Measurements from ENCODE around the gene ZNF532. TPM values are rescaled to one million over a fixed set of nuclear protein-coding genes. Genes with fewer than 3 reads are reported as not detected.

Gene ZNF532
- total RNA-seq, 1 donor from 2014 or later, result 0.79 TPM

- intact Hi-C loops (cut with micrococcal nuclease), result no loop called here
- DNase-seq, result no peak
- Mint-ChIP-seq H3K36me3 (ENCODE audit: low read depth) (no peaks in the 10 kb centered on the region), H3K4me1 (no peaks in the 10 kb centered on the region), H3K9me3 (no peaks in the 10 kb centered on the region), H3K27me3 (no peaks in the 10 kb centered on the region), H3K4me3 (no peak overlapping the region), H3K27ac (no peak overlapping the region)
Observed at GRCh38 chr18:58998401-58999203, 133.9 kb downstream of the ZNF532 start.

GRCh38 chr18:59001166-59001565, 136.5 kb downstream of the ZNF532 start:
- intact Hi-C loops (cut with micrococcal nuclease), result no loop called here
- no peak for DNase-seq
- Mint-ChIP-seq H3K27ac (no peak overlapping the region), H3K36me3 (ENCODE audit: low read depth) (no peaks in the 10 kb centered on the region), H3K4me3 (no peak overlapping the region), H3K9me3 (no peaks in the 10 kb centered on the region), H3K27me3 (no peaks in the 10 kb centered on the region), H3K4me1 (no peaks in the 10 kb centered on the region)

GRCh38 chr18:59001721-59002120, 137.0 kb downstream of the ZNF532 start:
- Mint-ChIP-seq H3K27ac (no peak overlapping the region), H3K36me3 (ENCODE audit: low read depth) (no peaks in the 10 kb centered on the region), H3K9me3 (no peaks in the 10 kb centered on the region), H3K27me3 (no peaks in the 10 kb centered on the region), H3K4me1 (no peaks in the 10 kb centered on the region), H3K4me3 (no peak overlapping the region)
- no peak for DNase-seq
- intact Hi-C loops (cut with micrococcal nuclease), result no loop called here

GRCh38 chr18:59002974-59003594, 138.4 kb downstream of the ZNF532 start:
- Mint-ChIP-seq H3K9me3 (no peaks in the 10 kb centered on the region), H3K27me3 (no peaks in the 10 kb centered on the region), H3K4me3 (no peak overlapping the region), H3K4me1 (no peaks in the 10 kb centered on the region), H3K36me3 (ENCODE audit: low read depth) (no peaks in the 10 kb centered on the region), H3K27ac (no peak overlapping the region)
- no peak for DNase-seq
- intact Hi-C loops (cut with micrococcal nuclease), result no loop called here

GRCh38 chr18:59005262-59005661, 140.6 kb downstream of the ZNF532 start:
- no peak for DNase-seq
- Mint-ChIP-seq H3K36me3 (ENCODE audit: low read depth) (no peaks in the 10 kb centered on the region), H3K27ac (no peak overlapping the region), H3K4me3 (no peak overlapping the region), H3K9me3 (no peaks in the 10 kb centered on the region), H3K27me3 (no peaks in the 10 kb centered on the region), H3K4me1 (no peaks in the 10 kb centered on the region)
- intact Hi-C loops (cut with micrococcal nuclease), result no loop called here

DNA sequence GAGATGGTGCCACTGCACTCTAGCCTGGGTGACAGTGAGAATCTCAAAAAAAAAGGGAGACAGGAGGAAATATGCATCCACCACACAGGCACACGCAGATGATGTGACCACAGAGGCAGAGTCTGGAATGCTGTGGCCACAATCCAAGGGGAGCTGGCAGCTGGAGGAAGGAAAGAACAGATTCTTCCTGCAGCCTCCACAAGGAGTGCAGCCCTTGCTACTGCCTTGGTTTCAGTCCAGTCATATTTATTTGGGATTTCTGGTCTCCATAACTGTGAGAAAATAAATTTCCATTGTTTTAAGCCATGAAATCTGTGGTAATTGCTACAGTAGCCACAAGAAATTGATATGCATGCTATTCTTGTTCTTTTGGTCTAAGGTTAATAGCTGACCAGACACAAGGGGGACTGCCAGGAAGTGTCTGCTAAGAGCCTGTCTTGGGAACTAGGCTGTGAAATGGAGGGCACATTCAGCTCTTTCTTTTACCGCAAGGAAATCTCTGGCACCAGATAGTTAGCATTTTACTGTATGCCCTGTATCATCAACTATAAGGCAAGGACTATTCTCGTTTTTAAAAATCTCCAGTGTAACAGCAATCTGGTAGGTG, 141.9 kb downstream of the ZNF532 start:
- no peak for DNase-seq
- no peak overlapping the region for H3K27ac Mint-ChIP-seq
- no peaks in the 10 kb centered on the region for H3K9me3 Mint-ChIP-seq
- intact Hi-C loops (cut with micrococcal nuclease), result no loop called here
- H3K4me3 Mint-ChIP-seq, result no peak overlapping the region
- no peaks in the 10 kb centered on the region for H3K27me3 Mint-ChIP-seq
- no peaks in the 10 kb centered on the region for H3K4me1 Mint-ChIP-seq
- H3K36me3 Mint-ChIP-seq (ENCODE audit: low read depth), result no peaks in the 10 kb centered on the region

GRCh38 chr18:59008302-59008974, 143.8 kb downstream of the ZNF532 start:
- intact Hi-C loops (cut with micrococcal nuclease), result no loop called here
- Mint-ChIP-seq H3K4me1 (no peaks in the 10 kb centered on the region), H3K4me3 (no peak overlapping the region), H3K9me3 (no peaks in the 10 kb centered on the region), H3K36me3 (ENCODE audit: low read depth) (no peaks in the 10 kb centered on the region), H3K27ac (no peak overlapping the region), H3K27me3 (peaks cover under 1% of the 10 kb centered on the region)
- no peak for DNase-seq

DNA sequence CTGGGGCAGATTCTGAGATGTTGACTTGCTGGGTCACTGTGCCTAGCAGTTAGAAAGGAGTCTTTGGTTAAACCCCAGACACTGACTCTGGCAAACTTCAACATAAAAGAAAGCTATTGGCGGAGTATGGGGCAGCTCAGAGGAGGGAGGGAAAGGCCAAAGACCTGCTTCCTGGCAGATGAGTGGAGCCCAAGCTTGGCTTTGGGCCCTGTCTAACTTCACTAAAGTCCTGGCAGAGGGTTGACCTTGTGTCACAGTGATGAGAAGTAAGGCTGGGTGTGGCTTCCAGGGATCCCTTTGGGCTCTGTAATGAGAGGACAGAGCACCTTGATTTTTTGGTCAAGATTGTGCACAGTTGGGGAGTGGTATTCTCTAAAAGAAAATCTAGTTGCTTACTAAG, 145.2 kb downstream of the ZNF532 start:
- Mint-ChIP-seq H3K27ac (no peak overlapping the region), H3K4me1 (no peaks in the 10 kb centered on the region), H3K36me3 (ENCODE audit: low read depth) (no peaks in the 10 kb centered on the region), H3K4me3 (no peak overlapping the region), H3K9me3 (no peaks in the 10 kb centered on the region), H3K27me3 (peaks cover 3% of the 10 kb centered on the region)
- intact Hi-C loops (cut with micrococcal nuclease), result no loop called here
- DNase-seq, result no peak

- Mint-ChIP-seq H3K27me3 (peaks cover 3% of the 10 kb centered on the region), H3K4me3 (no peak overlapping the region), H3K36me3 (ENCODE audit: low read depth) (no peaks in the 10 kb centered on the region), H3K27ac (no peak overlapping the region), H3K4me1 (no peaks in the 10 kb centered on the region), H3K9me3 (no peaks in the 10 kb centered on the region)
- intact Hi-C loops (cut with micrococcal nuclease), result no loop called here
- DNase-seq, result no peak
Observed at GRCh38 chr18:59011289-59011688, 146.6 kb downstream of the ZNF532 start.

- DNase-seq, result no peak
- intact Hi-C loops (cut with micrococcal nuclease), result no loop called here
- no peaks in the 10 kb centered on the region for H3K9me3 Mint-ChIP-seq
- no peaks in the 10 kb centered on the region for H3K4me1 Mint-ChIP-seq
- no peak overlapping the region for H3K4me3 Mint-ChIP-seq
- peaks cover 3% of the 10 kb centered on the region for H3K27me3 Mint-ChIP-seq
- no peak overlapping the region for H3K27ac Mint-ChIP-seq
- H3K36me3 Mint-ChIP-seq (ENCODE audit: low read depth), result no peaks in the 10 kb centered on the region
Observed at GRCh38 chr18:59011786-59012185, 147.1 kb downstream of the ZNF532 start.

DNA sequence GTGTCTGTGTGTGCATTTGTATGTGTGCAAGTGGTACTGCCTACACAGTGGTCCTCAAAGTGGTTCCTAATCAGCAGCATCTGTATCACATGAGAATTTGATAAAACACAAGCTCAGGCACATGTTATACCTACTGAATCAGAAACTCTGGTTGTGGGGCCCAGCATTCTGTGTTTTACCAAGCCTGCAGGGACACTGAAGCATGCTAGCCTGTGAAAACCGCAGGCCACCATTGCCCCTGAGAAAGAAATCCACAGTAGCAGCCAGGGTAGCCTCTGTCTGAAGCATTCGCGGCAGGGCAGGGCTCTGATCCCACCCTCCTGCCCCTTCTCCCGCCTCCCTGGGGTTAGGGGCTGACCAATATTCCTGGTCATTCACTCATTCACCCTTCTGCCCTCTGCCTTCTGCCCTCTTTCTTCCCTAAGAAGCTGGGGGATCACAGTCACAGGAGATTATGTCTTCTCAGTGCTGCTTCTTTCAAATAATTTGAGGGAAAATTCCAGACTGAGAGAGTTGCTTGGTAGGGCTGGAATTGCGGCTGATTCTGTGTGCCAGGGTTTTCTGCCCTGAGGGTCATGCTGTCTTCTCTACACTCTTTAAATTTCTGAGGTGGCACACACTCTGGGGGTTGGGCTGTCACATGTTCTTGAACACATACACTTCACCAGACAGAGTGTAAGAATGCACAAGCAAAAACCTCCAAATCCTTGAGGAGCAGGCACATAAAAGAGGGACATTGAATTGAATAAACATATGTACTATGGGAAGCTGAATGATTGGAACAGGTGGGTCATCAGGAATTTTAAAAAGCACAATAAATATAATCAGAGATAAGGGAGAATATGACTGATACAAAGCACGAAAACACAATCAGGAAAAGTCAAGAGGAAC, 148.4 kb downstream of the ZNF532 start:
- Mint-ChIP-seq H3K27me3 (peaks cover 6% of the 10 kb centered on the region), H3K9me3 (no peaks in the 10 kb centered on the region), H3K4me1 (no peaks in the 10 kb centered on the region), H3K36me3 (ENCODE audit: low read depth) (no peaks in the 10 kb centered on the region), H3K27ac (no peak overlapping the region), H3K4me3 (no peak overlapping the region)
- intact Hi-C loops (cut with micrococcal nuclease), result no loop called here
- no peak for DNase-seq

DNA sequence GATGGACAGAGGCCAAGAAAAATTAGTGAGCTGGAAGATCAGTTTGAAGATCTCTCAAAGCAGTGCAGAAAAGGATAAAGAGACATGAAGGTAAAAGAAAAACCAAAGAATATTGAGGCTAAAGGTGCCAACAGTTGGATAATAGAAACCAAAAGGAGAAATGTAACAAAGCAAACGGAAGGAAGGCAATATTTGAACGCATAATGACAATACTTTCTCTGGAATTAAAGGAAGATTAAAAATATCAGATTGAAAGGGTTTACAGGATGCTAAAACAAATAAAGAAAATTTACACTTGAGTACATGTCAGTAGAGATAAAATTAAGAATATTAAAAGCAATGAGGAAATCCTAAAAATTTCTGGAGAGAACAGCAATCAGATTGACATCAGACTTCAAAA, 149.1 kb downstream of the ZNF532 start:
- Mint-ChIP-seq H3K4me1 (no peaks in the 10 kb centered on the region), H3K27me3 (peaks cover 9% of the 10 kb centered on the region), H3K36me3 (ENCODE audit: low read depth) (no peaks in the 10 kb centered on the region), H3K27ac (no peak overlapping the region), H3K9me3 (no peaks in the 10 kb centered on the region), H3K4me3 (no peak overlapping the region)
- intact Hi-C loops (cut with micrococcal nuclease), result no loop called here
- DNase-seq, result no peak

GRCh38 chr18:59015531-59016152, 151.0 kb downstream of the ZNF532 start:
- H3K9me3 Mint-ChIP-seq, result no peaks in the 10 kb centered on the region
- no peaks in the 10 kb centered on the region for H3K4me1 Mint-ChIP-seq
- no peak overlapping the region for H3K4me3 Mint-ChIP-seq
- H3K36me3 Mint-ChIP-seq (ENCODE audit: low read depth), result no peaks in the 10 kb centered on the region
- H3K27me3 Mint-ChIP-seq, result peaks cover 12% of the 10 kb centered on the region
- no peak for DNase-seq
- H3K27ac Mint-ChIP-seq, result no peak overlapping the region
- intact Hi-C loops (cut with micrococcal nuclease), result no loop called here

Measured in activated CD4-positive, alpha-beta T cell treated with anti-CD3 and anti-CD28 coated beads, Interleukin-2, amount 10 ng/mL, durations not matched to agents 24 days and 14 days (primary cell).